Right hindlimb (tissue), 1 donor: ENCODE data around the gene GGCT.

ENCODE experiments used
- DNase-seq: peaks from one replicate; pipeline ENCODE4 v3.0.0-alpha.2; 2018

The GGCT gene

DNA sequence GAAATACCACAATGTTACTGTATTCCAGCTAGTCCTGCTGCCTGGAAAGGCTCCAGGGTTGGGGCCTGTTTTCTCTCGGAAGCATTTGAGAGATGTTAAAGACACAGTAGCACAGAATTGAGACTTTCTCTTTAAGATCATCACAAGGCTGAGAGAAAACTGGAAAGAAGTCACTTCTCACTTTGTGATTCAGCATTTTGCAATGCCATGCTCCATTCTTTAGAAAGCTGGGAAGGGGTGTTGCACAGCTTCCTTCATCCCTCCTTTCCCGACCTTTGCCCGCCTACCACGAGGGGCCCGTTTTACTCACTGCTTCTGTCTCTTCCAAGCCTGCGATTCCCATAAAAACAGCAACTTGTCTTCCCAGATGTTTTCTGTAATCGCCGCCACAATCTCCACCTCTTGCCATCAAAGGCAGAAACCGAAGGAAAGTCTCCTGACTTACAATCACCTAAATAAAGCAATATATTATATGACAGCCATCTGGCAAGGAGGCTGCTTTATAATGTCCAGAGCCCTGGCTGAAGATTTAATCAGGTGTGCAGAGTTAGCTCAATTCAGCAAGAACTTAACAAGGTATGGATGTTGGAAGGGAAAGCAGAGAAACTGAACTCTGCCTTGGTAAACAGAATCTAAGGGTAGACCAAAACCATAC is 44.9 kb downstream of the GGCT start:
- DNase-seq: peak; percentile 73

DNA sequence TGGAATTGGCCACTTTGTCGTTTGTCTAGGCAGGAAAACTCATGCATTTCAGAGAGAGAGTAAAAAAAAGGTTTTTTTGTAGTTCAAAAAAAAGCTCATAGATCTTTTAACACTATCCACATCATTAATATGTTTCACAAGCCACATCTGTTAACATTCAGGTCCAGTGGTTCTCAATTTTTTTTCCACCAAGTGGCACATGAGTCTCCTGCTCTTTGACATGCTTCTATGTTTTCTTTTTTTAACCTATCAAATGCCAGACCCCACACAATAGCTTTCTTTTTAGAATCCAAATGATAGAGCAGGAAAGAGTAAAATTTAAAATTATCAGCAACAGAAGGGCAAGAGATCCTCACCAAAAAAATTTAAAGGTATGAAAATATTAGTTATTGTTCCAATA is 46.3 kb downstream of the GGCT start:
- no peak for DNase-seq

- DNase-seq: no peak
These were observed 50.7 kb downstream of the GGCT start for GRCh38 chr7:30453921-30454320.

GRCh38 chr7:30453016-30453415 is 51.6 kb downstream of the GGCT start:
- no peak for DNase-seq

DNA sequence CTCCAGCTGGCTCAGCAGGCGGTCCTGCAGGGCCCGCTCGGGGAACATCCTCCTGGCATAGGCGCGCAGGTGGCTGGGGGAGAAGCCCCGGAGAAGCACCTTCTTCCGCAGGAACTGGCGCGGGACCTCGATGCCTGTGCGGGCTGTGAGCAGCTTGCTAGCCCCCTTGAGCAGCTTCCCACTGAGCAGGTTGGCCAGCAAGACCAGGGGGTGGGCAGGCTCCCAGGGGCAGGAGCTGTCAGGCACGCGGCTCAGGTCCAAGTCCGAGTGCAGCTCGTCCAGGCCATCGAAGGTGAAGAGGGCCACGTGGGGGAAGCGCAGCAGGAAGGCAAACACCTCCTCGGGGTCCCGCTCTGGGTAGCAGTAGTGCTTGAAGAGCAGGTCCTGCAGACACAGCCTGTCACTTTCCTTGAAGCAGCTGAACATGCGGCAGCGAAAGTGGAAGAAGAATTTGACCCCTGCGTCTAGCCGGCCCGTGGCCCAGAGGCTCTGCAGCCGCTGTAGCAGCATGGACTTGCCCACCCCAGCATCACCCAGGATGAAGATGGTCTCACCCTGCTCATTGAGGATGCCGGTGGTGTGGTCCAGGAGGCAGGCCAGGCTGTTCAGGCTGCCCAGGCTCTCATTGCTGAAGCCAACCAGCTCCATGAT is 52.2 kb downstream of the GGCT start:
- DNase-seq: no peak

- DNase-seq: no peak
These were observed 52.9 kb downstream of the GGCT start for GRCh38 chr7:30451539-30452279.

DNA sequence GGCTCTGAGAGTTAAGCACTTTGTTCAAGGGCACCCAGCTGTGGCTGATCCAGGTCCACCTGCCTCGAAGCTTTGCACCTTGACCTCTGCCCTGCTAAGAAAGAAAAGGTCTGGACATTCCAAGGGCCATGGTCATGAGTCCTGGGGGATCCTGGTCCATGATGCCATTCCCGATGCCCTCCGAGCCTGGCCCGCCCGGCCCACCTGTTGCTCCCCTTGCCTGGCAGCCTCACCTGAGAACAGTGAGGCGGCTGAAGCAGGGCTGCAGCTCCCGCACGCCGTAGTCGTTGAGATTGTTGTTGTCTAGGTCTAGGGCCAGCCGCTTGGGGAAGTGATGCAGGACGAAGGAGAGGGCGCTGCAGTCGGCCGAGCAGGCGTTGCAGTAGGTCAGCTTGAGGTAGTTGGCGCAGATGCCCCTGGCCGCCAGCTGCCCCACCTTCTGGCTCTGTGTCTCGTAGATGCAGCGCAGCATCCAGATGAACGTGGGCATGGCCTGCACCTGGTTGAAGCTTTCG is 53.6 kb downstream of the GGCT start:
- DNase-seq: no peak

DNA sequence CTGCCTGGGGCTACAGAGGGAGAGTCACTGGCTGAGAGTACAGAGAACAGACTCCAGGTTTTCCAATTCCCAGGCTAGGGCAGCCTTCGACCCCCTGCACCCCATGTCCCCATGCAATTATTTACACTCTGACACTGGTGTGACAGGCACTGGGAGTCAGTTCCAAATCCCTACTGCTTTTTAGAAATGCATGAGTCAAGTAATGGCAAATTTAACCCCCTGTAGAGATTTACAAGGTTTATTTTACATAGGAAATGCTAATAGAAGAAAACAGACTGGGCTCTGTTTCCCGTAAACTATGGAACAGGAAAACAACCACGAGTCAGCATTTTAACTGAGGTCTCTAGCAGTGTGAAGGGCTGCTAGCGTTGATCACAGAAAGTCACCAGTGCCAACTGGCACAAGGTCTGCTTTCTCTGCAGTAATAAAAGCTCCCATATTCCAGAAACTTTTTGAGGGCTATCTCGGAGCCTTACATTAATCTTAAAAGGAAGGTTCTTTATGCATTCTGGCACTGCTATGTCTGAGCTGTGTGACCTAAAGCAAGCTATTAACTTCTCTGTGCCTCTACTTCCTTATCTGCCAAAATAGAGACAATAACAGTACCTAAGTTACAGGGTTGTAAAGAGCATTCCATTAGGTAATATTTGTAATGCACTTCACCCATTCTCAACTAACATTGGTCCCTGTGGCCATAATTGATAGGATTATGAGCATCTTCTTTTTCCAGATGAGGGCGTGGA is 54.2 kb downstream of the GGCT start:
- no peak for DNase-seq

GRCh38 chr7:30448461-30449189 is 56.0 kb downstream of the GGCT start:
- DNase-seq: no peak

- DNase-seq: no peak
These were observed 57.2 kb downstream of the GGCT start for GRCh38 chr7:30447466-30447865.
